Vagina (tissue), 2 donors: Measurements from ENCODE around the gene ELMO1.

Source experiments
- POLR2A ChIP-seq, 2 donors: fragments of 450-650 bp; IDR thresholded peaks; one replicate each; pipeline ENCODE4 v1.6.1; 2017; ENCODE audit warnings: antibody characterized with exemption in 2 of 2, mild to moderate bottlenecking in 2 of 2, moderate library complexity in 2 of 2
- POLR2AphosphoS5 ChIP-seq, 2 donors: sonication (generic); formaldehyde crosslinking; IDR thresholded peaks; one replicate each; pipeline ENCODE4 v1.9.0; 2017; ENCODE audit warnings: antibody characterized with exemption in 2 of 2, mild to moderate bottlenecking in 2 of 2, low read depth in 1 of 2; ENCODE audit not compliant: insufficient read depth in 1 of 2
- TF ChIP-seq, protein P1 (sequence below), 3 experiments: fragments of 450-650 bp in 2 of 3; fragments of 200-600 bp in 1 of 3; sonication (generic) in 1 of 3; IDR thresholded peaks; one replicate each; pipeline ENCODE4 v1.5.1; 2017 to 2019; ENCODE audit warnings: antibody characterized with exemption in 3 of 3, mild to moderate bottlenecking in 2 of 3, moderate library complexity in 2 of 3

DNA sequence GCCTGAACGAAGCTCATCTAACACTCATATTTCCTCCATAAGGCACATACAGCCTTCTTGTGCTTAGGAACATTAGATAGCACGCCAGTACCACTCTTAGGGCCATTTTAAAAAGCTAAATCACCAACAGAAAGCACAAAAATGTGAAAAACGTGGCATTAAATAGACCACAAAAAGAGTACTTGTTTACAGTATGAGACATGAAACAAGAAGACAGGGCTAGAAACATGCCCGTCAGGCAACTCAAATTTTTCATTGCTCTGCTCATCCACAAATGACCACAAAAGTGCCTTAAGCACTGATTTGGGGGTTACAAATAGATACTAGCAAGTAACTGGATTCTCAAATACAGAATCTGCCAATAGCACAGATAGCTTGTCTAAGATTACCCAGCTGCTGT lies 67.8 kb downstream of the ELMO1 start:
- TF ChIP-seq, protein P1, sequence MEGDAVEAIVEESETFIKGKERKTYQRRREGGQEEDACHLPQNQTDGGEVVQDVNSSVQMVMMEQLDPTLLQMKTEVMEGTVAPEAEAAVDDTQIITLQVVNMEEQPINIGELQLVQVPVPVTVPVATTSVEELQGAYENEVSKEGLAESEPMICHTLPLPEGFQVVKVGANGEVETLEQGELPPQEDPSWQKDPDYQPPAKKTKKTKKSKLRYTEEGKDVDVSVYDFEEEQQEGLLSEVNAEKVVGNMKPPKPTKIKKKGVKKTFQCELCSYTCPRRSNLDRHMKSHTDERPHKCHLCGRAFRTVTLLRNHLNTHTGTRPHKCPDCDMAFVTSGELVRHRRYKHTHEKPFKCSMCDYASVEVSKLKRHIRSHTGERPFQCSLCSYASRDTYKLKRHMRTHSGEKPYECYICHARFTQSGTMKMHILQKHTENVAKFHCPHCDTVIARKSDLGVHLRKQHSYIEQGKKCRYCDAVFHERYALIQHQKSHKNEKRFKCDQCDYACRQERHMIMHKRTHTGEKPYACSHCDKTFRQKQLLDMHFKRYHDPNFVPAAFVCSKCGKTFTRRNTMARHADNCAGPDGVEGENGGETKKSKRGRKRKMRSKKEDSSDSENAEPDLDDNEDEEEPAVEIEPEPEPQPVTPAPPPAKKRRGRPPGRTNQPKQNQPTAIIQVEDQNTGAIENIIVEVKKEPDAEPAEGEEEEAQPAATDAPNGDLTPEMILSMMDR (IDR thresholded peaks at IDR 0.05), result no peak
- TF ChIP-seq POLR2A (IDR thresholded peaks at IDR 0.05), result no peak
- no peak for TF ChIP-seq POLR2AphosphoS5 (IDR thresholded peaks at IDR 0.05; ENCODE audit: insufficient read depth in 1 of 2, low read depth in 1 of 2)
